Bone marrow (tissue), 2 donors: ENCODE data around the gene LAMTOR4.
"Not testable (repeated sequence)": the region's sequence is repeated elsewhere in the genome, so short reads cannot be mapped to it uniquely, and the experiment has no call there.

Source experiments
- DNase-seq, 2 donors: peaks; one replicate each; lab custom pipeline; 2025; lab: John Stamatoyannopoulos, UW

LAMTOR4 gene

GRCh38 chr7:100122568-100122967, 26.1 kb upstream of the LAMTOR4 start:
- no peak for DNase-seq

GRCh38 chr7:100124301-100125230, 24.2 kb upstream of the LAMTOR4 start:
- no peak for DNase-seq

GRCh38 chr7:100126239-100126930, 22.3 kb upstream of the LAMTOR4 start:
- DNase-seq = no peak

DNA sequence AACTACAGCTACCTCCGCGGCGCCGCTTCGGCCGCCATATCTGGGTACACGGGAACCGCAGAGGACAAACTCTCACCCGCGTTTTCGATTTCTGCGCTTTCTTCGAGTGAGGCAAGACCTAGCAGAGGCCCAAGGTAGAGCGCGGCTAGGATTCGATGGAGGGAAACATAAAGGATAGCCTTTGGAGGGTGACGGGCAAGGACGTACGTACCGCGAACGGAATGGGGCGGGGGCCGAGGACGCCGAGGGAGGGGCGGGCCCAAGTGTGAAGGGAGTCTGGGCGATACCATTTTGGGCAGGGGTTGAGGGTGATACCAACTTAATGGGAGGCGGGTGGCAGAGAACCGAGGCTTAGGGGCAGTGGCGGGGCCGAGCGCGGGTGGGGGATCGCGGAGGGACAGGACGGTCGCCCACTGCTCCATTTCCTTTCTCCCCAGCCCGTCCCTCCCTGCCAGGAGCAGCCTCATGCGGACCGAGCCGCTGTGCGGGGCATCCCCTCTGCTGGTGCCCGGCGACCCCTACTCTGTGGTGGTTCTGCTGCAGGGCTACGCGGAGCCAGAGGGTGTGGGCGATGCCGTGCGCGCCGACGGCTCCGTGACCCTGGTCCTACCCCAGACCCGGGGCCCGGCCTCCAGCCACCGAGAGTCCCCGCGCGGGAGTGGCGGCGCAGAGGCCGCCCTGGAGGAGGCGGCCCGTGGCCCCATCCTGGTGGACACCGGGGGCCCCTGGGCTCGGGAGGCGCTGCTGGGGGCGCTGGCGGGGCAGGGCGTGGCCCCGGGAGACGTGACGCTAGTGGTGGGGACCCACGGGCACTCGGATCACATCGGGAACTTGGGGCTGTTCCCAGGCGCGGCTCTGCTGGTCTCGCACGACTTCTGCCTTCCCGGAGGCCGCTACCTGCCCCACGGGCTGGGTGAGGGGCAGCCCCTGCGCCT, 21.5 kb upstream of the LAMTOR4 start, which contains the start of gene MBLAC1:
TSS of gene MBLAC1 (plus strand) at position 37 of the 935 bp plus-strand sequence. CDS start at position 466, 429 bp downstream.
- peak; percentile 80 to 84 for DNase-seq

DNA sequence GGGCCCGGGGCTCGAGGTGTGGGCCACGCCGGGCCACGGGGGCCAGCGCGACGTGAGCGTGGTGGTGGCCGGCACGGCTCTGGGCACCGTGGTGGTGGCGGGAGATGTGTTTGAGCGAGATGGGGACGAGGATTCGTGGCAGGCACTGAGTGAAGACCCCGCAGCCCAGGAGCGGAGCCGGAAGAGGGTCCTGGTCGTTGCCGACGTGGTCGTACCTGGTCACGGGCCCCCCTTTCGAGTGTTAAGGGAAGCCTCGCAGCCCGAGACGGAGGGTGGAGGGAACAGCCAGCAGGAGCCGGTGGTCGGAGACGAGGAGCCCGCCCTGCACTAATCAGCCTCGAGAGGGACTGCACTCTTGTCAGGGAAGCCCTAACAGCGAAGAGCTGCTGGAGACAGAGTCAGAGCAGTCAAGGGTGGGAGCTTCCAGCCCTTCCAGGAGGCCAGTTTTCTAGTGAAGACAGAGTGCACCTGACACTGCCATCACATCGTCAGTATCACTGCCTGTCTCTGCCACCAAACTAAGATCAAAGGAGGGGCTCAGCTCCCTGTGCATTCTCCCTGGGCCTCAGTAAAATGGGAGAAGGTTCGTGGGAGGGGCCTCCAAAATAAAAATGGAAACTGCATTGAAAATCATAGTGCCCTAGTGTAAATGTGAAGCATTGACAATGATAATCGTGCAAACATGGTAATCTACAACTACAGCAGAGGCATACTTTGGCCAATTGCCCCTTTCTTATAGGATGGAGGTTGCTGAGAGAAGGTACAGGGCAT, 20.7 kb upstream of the LAMTOR4 start:
- DNase-seq = peak in 1 of 2 donors; percentile 26

DNA sequence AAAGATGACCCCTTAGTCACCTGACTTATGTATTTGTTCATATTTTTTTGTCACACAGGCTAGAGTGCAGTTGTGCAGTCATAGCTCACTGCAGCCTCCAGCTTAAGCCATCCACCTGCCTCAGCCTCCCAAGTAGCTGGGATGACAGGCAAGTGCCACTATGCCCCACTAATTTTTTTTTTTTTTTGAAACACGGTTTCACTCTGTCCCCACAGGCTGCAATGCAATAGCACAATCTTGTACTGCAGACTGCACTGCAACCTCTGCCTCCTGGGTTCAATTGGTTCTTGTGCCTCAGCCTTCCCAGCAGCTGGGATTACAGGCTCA, 20.1 kb upstream of the LAMTOR4 start:
- DNase-seq = no peak

GRCh38 chr7:100130220-100130607, 18.5 kb upstream of the LAMTOR4 start:
- not testable (repeated sequence) for DNase-seq

- DNase-seq = peak; percentile 40 to 57
These were observed 17.9 kb upstream of the LAMTOR4 start for GRCh38 chr7:100130608-100131453.

DNA sequence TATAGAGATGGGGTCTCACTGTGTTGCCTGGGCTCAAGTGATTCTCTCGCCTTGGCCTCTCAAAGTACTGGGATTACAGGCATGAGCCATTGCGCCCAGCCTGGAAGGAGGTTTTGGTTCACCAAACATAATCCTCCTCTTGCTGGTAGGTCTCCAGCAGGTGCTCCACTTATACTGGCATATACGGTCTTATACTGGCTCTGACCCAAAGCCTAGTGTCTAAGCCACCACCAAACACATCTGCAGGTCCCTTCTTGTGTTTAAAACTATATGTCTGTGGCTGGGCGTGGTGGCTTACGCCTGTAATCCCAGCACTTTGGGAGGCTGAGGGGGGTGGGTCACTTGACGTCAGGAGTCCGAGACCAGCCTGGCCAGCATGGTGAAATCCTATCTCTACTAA, 16.6 kb upstream of the LAMTOR4 start:
- no peak for DNase-seq

DNA sequence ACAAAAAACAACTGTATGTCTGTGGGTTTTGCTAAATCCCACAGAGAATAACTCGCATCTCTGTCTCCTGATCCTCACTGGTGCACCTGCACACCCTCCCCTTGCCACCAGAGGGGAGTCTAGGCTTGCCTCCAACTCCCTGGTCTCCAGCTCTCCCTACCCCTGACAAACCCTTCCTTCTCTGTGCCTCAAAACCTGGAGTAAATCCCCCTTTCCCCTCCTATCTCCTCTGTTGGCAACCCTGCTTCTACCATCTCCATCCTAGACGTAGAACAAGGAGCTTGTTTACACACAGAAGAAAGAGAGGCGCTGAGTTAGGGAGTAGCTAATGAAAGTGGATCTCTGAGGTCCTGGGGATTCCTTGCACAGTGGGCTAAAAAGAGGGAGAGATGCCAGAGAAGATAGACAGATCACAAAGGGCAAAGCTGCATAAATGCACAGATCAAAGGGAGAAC, 16.0 kb upstream of the LAMTOR4 start:
- peak in 1 of 2 donors; percentile 38 for DNase-seq

GRCh38 chr7:100137851-100138760, 10.6 kb upstream of the LAMTOR4 start:
- no peak for DNase-seq

- DNase-seq = no peak
These were observed 7.2 kb upstream of the LAMTOR4 start for GRCh38 chr7:100141555-100141949.

GRCh38 chr7:100142461-100142860, 6.3 kb upstream of the LAMTOR4 start:
- no peak for DNase-seq

DNA sequence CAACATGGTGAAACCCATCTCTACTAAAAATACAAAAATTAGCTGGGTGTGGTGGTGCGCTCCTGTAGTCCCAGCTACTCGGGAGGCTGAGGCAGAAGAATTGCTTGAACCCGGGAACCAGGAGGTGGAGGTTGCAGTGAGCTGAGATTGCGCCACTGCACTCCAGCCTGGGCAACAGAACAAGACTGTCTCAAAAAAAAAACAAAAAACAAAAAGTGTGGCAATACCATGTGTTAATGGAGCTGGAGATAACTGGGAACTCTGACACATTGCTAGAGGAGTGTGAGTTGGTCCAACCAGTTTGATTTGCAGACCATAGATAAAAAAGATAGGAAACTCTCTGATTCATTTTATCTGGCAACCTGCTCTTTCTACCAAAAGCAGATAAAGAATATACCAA, 2.4 kb upstream of the LAMTOR4 start:
- not testable (repeated sequence) for DNase-seq

DNA sequence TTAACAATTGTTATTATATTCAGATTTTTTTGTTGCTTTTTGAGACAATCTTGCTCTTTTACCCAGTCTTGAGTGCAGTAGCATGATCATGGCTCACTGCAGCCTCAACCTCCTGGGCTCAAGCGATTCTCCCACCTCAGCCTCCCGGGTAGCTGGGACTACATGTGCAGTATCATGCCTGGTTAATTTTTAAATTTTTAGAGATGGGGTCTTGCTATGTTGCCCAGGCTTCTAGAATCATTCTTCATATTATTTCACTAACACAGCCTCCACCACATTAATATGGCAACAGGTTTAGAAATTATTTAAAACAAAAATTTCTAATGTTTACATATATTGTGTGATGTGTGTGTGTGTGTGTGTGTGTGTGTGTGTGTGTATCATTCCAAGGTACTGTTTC, 1.4 kb upstream of the LAMTOR4 start:
- DNase-seq = no peak

- no peak for DNase-seq
These were observed 526 bp upstream of the LAMTOR4 start for GRCh38 chr7:100148225-100148558.

DNA sequence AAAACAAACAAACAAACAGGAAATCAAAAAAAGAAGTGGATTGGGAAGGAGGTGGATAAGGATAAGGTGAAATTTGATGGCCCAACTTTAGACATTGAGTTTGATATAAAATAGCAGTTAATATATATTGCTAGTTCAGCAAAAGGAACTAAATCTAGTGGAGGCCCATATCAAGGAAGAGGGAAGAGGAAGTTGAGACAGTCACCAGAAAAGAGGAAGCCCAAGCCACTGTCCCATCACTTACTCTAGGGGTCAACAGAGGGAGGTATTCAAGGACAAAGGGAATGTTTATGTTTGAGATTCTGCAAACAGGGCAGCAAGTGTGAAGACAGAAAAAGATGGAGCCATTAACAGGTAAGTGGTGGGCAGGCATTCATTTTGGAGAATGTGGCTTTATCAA, 3.7 kb downstream of the LAMTOR4 start:
- DNase-seq = peak in 1 of 2 donors; percentile 32

DNA sequence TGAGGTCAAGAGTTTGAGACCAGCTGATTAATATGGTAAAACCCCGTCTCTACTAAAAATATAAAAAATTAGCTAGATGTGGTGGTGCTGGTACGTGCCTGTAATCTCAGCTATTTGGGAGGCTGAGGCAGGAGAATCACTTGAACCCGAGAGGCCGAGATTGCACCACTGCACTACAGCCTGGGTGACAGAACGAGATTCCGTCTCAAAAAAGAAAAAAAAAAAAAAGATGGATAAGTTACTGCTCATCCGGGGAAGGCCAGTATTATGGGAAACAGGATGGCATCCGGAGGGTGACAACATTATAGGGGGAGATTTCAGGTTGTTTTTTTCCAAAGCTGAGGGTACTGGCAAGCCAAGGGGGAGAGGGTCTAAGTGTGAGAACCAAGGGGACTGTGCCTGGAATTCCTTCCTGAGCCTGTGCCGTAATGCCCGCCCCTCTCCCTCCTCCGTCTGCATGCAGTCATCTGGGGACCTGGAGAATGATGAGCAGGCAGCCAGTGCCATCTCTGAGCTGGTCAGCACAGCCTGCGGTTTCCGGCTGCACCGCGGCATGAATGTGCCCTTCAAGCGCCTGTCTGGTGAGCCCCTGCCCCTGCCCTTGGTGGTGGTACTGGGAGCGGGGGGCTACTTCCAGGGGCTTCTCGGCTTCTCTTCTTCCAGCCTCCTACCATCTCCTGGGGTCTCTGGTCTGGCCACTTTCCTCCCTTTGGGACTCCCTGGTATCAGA, 4.4 kb downstream of the LAMTOR4 start:
- DNase-seq = no peak
